HCT116 (cell line): Measurements from ENCODE around the gene UNKL. TPM values are rescaled to one million over a fixed set of nuclear protein-coding genes. Genes with fewer than 3 reads are reported as not detected.

Experiments used
- ATAC-seq: fragments of 200-7000 bp; cut with Tn5 transposase; 2 replicates; pipeline ENCODE4 v1.9.1; 2020; ENCODE audit warnings: mild to moderate bottlenecking, moderate library complexity
- BruUV-seq: library from RNA; stranded (reverse); fragments of 400-500 nt; replicated peaks from 2 replicates; lab custom pipeline; 2021; lab: Mats Ljungman, UMichigan
- CTCF ChIA-PET: fragments of 300-600 bp; sonication (Branson Sonifier 250); formaldehyde crosslinking; loops from one replicate; lab custom pipeline; 2021; ENCODE audit warnings: antibody characterized with exemption; lab: Charles Lee
- POLR2A ChIA-PET: fragments of 300-600, 350-600 bp; sonication (Branson Sonifier 250); formaldehyde crosslinking; loops from one replicate; lab custom pipeline; 2021; ENCODE audit warnings: antibody characterized with exemption; lab: Charles Lee
- RAD21 ChIA-PET, 2 experiments: fragments of 300-600 bp; sonication (Branson Sonifier 250); formaldehyde crosslinking; loops; one replicate each; lab custom pipeline; 2023; ENCODE audit warnings: low total read pairs in 2 of 2; ENCODE audit not compliant: uncharacterized antibody in 2 of 2, unreplicated experiment in 2 of 2, low non-redundant PET in 1 of 2; lab: Charles Lee
- DNase-seq: peaks from one replicate; pipeline ENCODE4 v3.0.0-alpha.2; 2010; ENCODE audit warnings: low read depth, low spot score
- H2AFZ ChIP-seq: fragments of 200-600 bp; shearing (Covaris generic), sonication (generic); 2 replicates; pipeline ENCODE4 v1.6.1; 2017; ENCODE audit warnings: low read depth, mixed run types, mixed read lengths, antibody characterized with exemption, low read length; ENCODE audit not compliant: poor library complexity, severe bottlenecking
- H3K27ac ChIP-seq: 2 replicates; pipeline ENCODE4 v1.5.1; 2012; ENCODE audit warnings: low read depth, low read length
- H3K27me3 ChIP-seq: fragments of 200-600 bp; sonication (generic); 2 replicates; pipeline ENCODE4 v1.6.1; 2016; ENCODE audit warnings: mixed run types, low read length, mixed read lengths; ENCODE audit not compliant: insufficient read depth
- H3K36me3 ChIP-seq, 2 experiments: fragments of 200-500 bp in 1 of 2; fragments of 200-600 bp in 1 of 2; sonication (Bioruptor generic) in 1 of 2; sonication (generic) in 1 of 2; 2 replicates each; pipeline versions ENCODE4 v1.5.1 to v1.6.1; 2014 to 2016; ENCODE audit warnings: low read length in 2 of 2, inconsistent platforms in 1 of 2, mixed read lengths in 1 of 2, mixed run types in 1 of 2; ENCODE audit not compliant: insufficient read depth in 2 of 2, control insufficient read depth in 1 of 2
- H3K4me1 ChIP-seq, 2 experiments: fragments of 200-600 bp in 1 of 2; sonication (generic) in 1 of 2; 2 replicates each; pipeline versions ENCODE4 v1.5.1 to v1.6.1; 2012 to 2017; ENCODE audit warnings: low read length in 2 of 2, inconsistent platforms in 1 of 2, mild to moderate bottlenecking in 1 of 2, mixed read lengths in 1 of 2, mixed run types in 1 of 2, moderate library complexity in 1 of 2; ENCODE audit not compliant: insufficient read depth in 2 of 2, control insufficient read depth in 1 of 2
- H3K4me2 ChIP-seq: fragments of 200-600 bp; sonication (generic); 2 replicates; pipeline ENCODE4 v1.6.1; 2017; ENCODE audit warnings: mixed run types, low read length, mixed read lengths
- H3K4me3 ChIP-seq, 2 experiments: fragments of 200-600 bp in 1 of 2; sonication (generic) in 1 of 2; replicated peaks in 1 of 2; 2 replicates each; pipeline ENCODE4 v1.5.1; 2011 to 2016; ENCODE audit warnings: low read length in 2 of 2, control low read depth in 1 of 2, low read depth in 1 of 2, mild to moderate bottlenecking in 1 of 2, mixed read lengths in 1 of 2, mixed run types in 1 of 2
- H3K79me2 ChIP-seq: fragments of 200-600 bp; sonication (generic); 2 replicates; pipeline ENCODE4 v1.6.1; 2017; ENCODE audit warnings: mild to moderate bottlenecking, mixed run types, low read length, moderate library complexity, mixed read lengths; ENCODE audit not compliant: insufficient read depth
- H3K9ac ChIP-seq: fragments of 200-600 bp; sonication (generic); 2 replicates; pipeline ENCODE4 v1.6.1; 2016; ENCODE audit warnings: low read length, mixed read lengths
- H3K9me2 ChIP-seq: fragments of 200-600 bp; sonication (generic), shearing (Covaris generic); 2 replicates; pipeline ENCODE4 v1.6.1; 2017; ENCODE audit warnings: mixed run types, mild to moderate bottlenecking, moderate library complexity; ENCODE audit not compliant: insufficient read depth
- H3K9me3 ChIP-seq, 2 experiments: fragments of 200-500 bp in 1 of 2; fragments of 200-600 bp in 1 of 2; sonication (Bioruptor generic) in 1 of 2; sonication (generic) in 1 of 2; 2 replicates each; pipeline ENCODE4 v1.6.1; 2014 to 2017; ENCODE audit warnings: low read length in 2 of 2, mixed read lengths in 2 of 2, inconsistent platforms in 1 of 2, low read depth in 1 of 2, mild to moderate bottlenecking in 1 of 2, mixed run types in 1 of 2, moderate library complexity in 1 of 2; ENCODE audit not compliant: control insufficient read depth in 1 of 2, insufficient read depth in 1 of 2
- H4K20me1 ChIP-seq: fragments of 200-600 bp; sonication (generic), shearing (Covaris generic); 2 replicates; pipeline ENCODE4 v1.6.1; 2017; ENCODE audit warnings: mixed run types, mild to moderate bottlenecking, moderate library complexity; ENCODE audit not compliant: insufficient read depth
- ATF3 ChIP-seq: IDR thresholded peaks from 2 replicates; pipeline ENCODE4 v1.6.1; 2012
- EGR1 ChIP-seq: IDR thresholded peaks from 2 replicates; pipeline ENCODE4 v1.6.1; 2012; ENCODE audit warnings: low read depth
- JUND ChIP-seq: IDR thresholded peaks from 2 replicates; pipeline ENCODE4 v1.6.1; 2012
- SIN3A ChIP-seq: IDR thresholded peaks from 2 replicates; pipeline ENCODE4 v1.6.1; 2012; ENCODE audit warnings: low read depth
- SP1 ChIP-seq: IDR thresholded peaks from 2 replicates; pipeline ENCODE4 v1.6.1; 2012; ENCODE audit warnings: low read depth
- TCF7L2 ChIP-seq: IDR thresholded peaks from 2 replicates; pipeline ENCODE4 v1.7.0; 2011; ENCODE audit warnings: borderline replicate concordance, inconsistent platforms; ENCODE audit not compliant: insufficient read depth, insufficient read length; ENCODE audit errors: extremely low read depth
- YY1 ChIP-seq: IDR thresholded peaks from 2 replicates; pipeline ENCODE4 v1.6.1; 2011; ENCODE audit warnings: low read length, low read depth, moderate library complexity, mild to moderate bottlenecking; ENCODE audit not compliant: insufficient replicate concordance; ENCODE audit errors: extremely low read depth
- intact Hi-C: fragments of 100-400 bp; cut with micrococcal nuclease; formaldehyde crosslinking; loops from 2 replicates; pipeline ENCODE4 v1.10.0; 2022
- total RNA-seq: library from RNA; stranded (reverse); gene quantifications from one replicate; pipeline ENCODE4 v1.2.1, GENCODE V29; 2021; ENCODE audit not compliant: unreplicated experiment
- TF ChIP-seq, protein P1 (sequence below): IDR thresholded peaks from 2 replicates; pipeline ENCODE4 v1.6.1; 2012; ENCODE audit warnings: low read depth
- TF ChIP-seq, protein P2 (sequence below), 3 experiments: fragments of 200-600 bp in 1 of 3; sonication (generic) in 1 of 3; IDR thresholded peaks in 2 of 3; conservative IDR thresholded peaks in 1 of 3; 2 replicates each; pipeline ENCODE4 v1.5.1; 2012 to 2017; ENCODE audit warnings: low read depth in 2 of 3, low read length in 2 of 3, antibody characterized with exemption in 1 of 3, borderline replicate concordance in 1 of 3, control low read depth in 1 of 3, mild to moderate bottlenecking in 1 of 3, mixed read lengths in 1 of 3, mixed run types in 1 of 3, moderate library complexity in 1 of 3; ENCODE audit not compliant: insufficient read depth in 1 of 3

The UNKL gene
- total RNA-seq, 1 experiment from 2014 or later = 24.9 TPM

DNA sequence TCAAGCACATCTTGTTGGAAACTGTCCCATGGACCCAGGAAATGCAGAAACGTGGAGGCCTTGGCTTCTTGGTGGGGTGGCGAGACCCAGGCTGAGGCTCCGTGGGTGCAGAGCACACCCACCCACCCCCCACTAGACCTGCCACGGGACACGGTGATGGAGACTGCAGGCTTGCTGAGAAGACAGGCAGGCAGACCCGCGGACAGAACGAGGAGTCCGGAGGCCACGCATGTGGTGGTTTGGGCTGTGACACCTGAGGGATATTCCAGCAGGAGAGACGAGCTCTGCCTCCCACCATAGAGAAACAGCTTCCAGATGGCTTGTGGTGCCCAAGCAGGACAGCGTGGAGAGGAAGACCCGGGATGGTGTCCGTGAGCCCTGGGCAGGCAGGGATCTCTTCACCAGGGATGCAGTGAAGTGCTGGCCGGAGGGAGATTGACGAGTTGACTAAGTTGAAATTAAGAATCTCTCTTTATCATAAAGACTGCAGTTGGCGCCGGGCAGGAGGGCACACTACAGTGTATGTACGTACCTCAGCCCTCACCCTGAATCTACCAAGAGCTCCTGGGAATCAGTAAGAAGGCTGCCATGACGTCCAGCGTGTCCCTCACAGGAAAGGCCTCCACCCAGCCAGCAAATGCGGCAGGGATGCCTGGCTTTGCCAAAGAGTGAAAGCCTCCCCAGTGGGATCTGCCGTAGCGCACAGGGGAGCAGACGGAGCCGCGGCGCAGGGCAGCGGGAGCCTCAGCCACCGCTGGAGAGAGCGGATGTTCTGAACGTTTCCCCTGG lies 96.8 kb downstream of the UNKL start:
- H3K27ac ChIP-seq = no peak overlapping the region
- H3K79me2 ChIP-seq = peaks cover 75% of the 10 kb centered on the region
- no peaks in the 10 kb centered on the region for H3K9me2 ChIP-seq
- H3K4me3 ChIP-seq = no peak overlapping the region
- TF ChIP-seq JUND (no peak), YY1 (no peak), SP1 (no peak), EGR1 (no peak), TCF7L2 (no peak), SIN3A (no peak), ATF3 (no peak)
- TF ChIP-seq, protein P1, sequence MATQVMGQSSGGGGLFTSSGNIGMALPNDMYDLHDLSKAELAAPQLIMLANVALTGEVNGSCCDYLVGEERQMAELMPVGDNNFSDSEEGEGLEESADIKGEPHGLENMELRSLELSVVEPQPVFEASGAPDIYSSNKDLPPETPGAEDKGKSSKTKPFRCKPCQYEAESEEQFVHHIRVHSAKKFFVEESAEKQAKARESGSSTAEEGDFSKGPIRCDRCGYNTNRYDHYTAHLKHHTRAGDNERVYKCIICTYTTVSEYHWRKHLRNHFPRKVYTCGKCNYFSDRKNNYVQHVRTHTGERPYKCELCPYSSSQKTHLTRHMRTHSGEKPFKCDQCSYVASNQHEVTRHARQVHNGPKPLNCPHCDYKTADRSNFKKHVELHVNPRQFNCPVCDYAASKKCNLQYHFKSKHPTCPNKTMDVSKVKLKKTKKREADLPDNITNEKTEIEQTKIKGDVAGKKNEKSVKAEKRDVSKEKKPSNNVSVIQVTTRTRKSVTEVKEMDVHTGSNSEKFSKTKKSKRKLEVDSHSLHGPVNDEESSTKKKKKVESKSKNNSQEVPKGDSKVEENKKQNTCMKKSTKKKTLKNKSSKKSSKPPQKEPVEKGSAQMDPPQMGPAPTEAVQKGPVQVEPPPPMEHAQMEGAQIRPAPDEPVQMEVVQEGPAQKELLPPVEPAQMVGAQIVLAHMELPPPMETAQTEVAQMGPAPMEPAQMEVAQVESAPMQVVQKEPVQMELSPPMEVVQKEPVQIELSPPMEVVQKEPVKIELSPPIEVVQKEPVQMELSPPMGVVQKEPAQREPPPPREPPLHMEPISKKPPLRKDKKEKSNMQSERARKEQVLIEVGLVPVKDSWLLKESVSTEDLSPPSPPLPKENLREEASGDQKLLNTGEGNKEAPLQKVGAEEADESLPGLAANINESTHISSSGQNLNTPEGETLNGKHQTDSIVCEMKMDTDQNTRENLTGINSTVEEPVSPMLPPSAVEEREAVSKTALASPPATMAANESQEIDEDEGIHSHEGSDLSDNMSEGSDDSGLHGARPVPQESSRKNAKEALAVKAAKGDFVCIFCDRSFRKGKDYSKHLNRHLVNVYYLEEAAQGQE = no peak
- TF ChIP-seq, protein P2, sequence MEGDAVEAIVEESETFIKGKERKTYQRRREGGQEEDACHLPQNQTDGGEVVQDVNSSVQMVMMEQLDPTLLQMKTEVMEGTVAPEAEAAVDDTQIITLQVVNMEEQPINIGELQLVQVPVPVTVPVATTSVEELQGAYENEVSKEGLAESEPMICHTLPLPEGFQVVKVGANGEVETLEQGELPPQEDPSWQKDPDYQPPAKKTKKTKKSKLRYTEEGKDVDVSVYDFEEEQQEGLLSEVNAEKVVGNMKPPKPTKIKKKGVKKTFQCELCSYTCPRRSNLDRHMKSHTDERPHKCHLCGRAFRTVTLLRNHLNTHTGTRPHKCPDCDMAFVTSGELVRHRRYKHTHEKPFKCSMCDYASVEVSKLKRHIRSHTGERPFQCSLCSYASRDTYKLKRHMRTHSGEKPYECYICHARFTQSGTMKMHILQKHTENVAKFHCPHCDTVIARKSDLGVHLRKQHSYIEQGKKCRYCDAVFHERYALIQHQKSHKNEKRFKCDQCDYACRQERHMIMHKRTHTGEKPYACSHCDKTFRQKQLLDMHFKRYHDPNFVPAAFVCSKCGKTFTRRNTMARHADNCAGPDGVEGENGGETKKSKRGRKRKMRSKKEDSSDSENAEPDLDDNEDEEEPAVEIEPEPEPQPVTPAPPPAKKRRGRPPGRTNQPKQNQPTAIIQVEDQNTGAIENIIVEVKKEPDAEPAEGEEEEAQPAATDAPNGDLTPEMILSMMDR (IDR thresholded peaks at IDR 0.05 in 2 of 3, conservative IDR thresholded peaks at IDR 0.05 in 1 of 3; ENCODE audit: borderline replicate concordance in 1 of 3, insufficient read depth in 1 of 3, low read depth in 2 of 3, low read length in 2 of 3) = no peak
- ChIA-PET CTCF (no interaction called here), RAD21 (no interaction called here), POLR2A (no interaction called here)
- peaks cover 54 to 72% of the 10 kb centered on the region in 2 experiments for H3K36me3 ChIP-seq
- no peak overlapping the region for H3K4me2 ChIP-seq
- H2AFZ ChIP-seq = no peak overlapping the region
- H3K9ac ChIP-seq = no peak overlapping the region
- no peaks in the 10 kb centered on the region for H3K4me1 ChIP-seq
- H4K20me1 ChIP-seq = peaks cover 4% of the 10 kb centered on the region; the same call in 1 of the 2 replicates
- DNase-seq = no peak
- no TSS peak for BruUV-seq
- intact Hi-C loops = no loop called here
- H3K27me3 ChIP-seq = no peaks in the 10 kb centered on the region
- no peaks in the 10 kb centered on the region for H3K9me3 ChIP-seq
- no peak for ATAC-seq
